ENCODE data around the gene SCARB2. TPM values are rescaled to one million over a fixed set of nuclear protein-coding genes. Genes with fewer than 3 reads are reported as not detected.

Gene SCARB2
- total RNA-seq, 2 donors from 2014 or later: 74.5 to 167 TPM

GRCh38 chr4:76195326-76195725, 18.3 kb downstream of the SCARB2 start:
- Histone ChIP-seq H3K36me3 (replicated peaks in 1 of 2; ENCODE audit: insufficient read depth in 1 of 2, low read depth in 2 of 2) (peaks cover 0 to 2% of the 10 kb centered on the region in 2 donors), H3K9me3 (no peaks in the 10 kb centered on the region), H3K27ac (peak overlapping the region in 3 of 4 donors; percentile 75 to 88 (median 86)), H3K4me3 (no peak overlapping the region), H3K27me3 (no peaks in the 10 kb centered on the region), H3K4me1 (peaks cover 82% of the 10 kb centered on the region)
- no peak for DNase-seq
- 62 to 64% methylated on average over 3 of the region's 3 CpGs for WGBS, 2 donors
- intact Hi-C loops (cut with DNase I): loop anchor here (10.0 kb wide), 1 partner anchor 49 kb away; no protein-coding TSS in a partner anchor
- no peak for ATAC-seq
- TF ChIP-seq CTCF (IDR thresholded peaks at IDR 0.05) (no peak), POLR2A (IDR thresholded peaks at IDR 0.05) (no peak)

- no peaks in the 10 kb centered on the region for H3K9me3 ChIP-seq
- intact Hi-C loops (cut with DNase I): loop anchor here (10.0 kb wide), 1 partner anchor 50 kb away; no protein-coding TSS in a partner anchor
- peak in 1 of 7 experiments; percentile 5 for TF ChIP-seq CTCF (IDR thresholded peaks at IDR 0.05)
- no peak for TF ChIP-seq POLR2A (IDR thresholded peaks at IDR 0.05)
- peaks cover 0 to 2% of the 10 kb centered on the region in 2 donors for H3K36me3 ChIP-seq (replicated peaks in 1 of 2; ENCODE audit: insufficient read depth in 1 of 2, low read depth in 2 of 2)
- no peak overlapping the region for H3K4me3 ChIP-seq
- H3K27ac ChIP-seq: peak overlapping the region; percentile 21 to 88 (median 70)
- H3K27me3 ChIP-seq: no peaks in the 10 kb centered on the region
- ATAC-seq (peak; percentile 62), DNase-seq (peak in 2 of 4 donors; percentile 44 to 58)
- H3K4me1 ChIP-seq: peaks cover 72% of the 10 kb centered on the region
- WGBS, 2 donors: 34 to 46% methylated on average over 2 of the region's 2 CpGs
These were observed 19.3 kb downstream of the SCARB2 start for GRCh38 chr4:76194325-76194724.

DNA sequence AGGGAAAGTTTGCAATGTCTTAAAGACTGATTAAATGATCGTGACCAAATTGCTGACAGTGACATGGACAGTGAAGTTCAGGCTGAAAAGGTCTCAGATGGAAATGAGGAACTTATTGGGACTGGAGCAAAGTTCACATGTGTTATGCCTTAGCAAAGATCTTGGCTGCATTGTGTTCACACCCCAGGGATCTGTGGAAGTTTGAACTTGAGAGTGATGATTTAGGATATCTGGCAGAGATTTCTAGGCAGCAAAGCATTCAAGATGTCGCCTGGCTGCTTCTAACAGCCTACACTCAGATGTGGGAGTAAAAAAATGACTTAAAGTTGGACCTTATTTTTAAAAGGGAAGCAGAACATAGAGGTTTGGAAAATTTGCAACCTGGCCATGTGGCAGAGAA, 21.4 kb downstream of the SCARB2 start:
- TF ChIP-seq CTCF (IDR thresholded peaks at IDR 0.05) (no peak), POLR2A (IDR thresholded peaks at IDR 0.05) (no peak)
- no peaks in the 10 kb centered on the region for H3K27me3 ChIP-seq
- H3K27ac ChIP-seq: peak overlapping the region in 1 of 4 donors; percentile 17
- peaks cover 60% of the 10 kb centered on the region for H3K4me1 ChIP-seq
- no peak overlapping the region for H3K4me3 ChIP-seq
- no peak for DNase-seq
- peaks cover 0 to 2% of the 10 kb centered on the region in 2 donors for H3K36me3 ChIP-seq (replicated peaks in 1 of 2; ENCODE audit: insufficient read depth in 1 of 2, low read depth in 2 of 2)
- H3K9me3 ChIP-seq: no peaks in the 10 kb centered on the region
- WGBS, 2 donors: 77 to 83% methylated on average over 2 of the region's 2 CpGs
- no peak for ATAC-seq
- intact Hi-C loops (cut with DNase I): loop anchor here (10.0 kb wide), 1 partner anchor 53 kb away; no protein-coding TSS in a partner anchor

GRCh38 chr4:76188557-76188956, 25.1 kb downstream of the SCARB2 start:
- TF ChIP-seq CTCF (IDR thresholded peaks at IDR 0.05) (no peak), POLR2A (IDR thresholded peaks at IDR 0.05) (no peak)
- H3K9me3 ChIP-seq: no peaks in the 10 kb centered on the region
- ATAC-seq (no peak), DNase-seq (no peak)
- intact Hi-C loops (cut with DNase I): no loop called here
- no peak overlapping the region for H3K27ac ChIP-seq
- H3K4me1 ChIP-seq: peaks cover 47% of the 10 kb centered on the region
- H3K4me3 ChIP-seq: no peak overlapping the region
- no peaks in the 10 kb centered on the region for H3K27me3 ChIP-seq
- H3K36me3 ChIP-seq (replicated peaks in 1 of 2; ENCODE audit: insufficient read depth in 1 of 2, low read depth in 2 of 2): peaks cover 0 to 2% of the 10 kb centered on the region in 2 donors
- WGBS, 2 donors: 83 to 94% methylated on average over 3 of the region's 3 CpGs

DNA sequence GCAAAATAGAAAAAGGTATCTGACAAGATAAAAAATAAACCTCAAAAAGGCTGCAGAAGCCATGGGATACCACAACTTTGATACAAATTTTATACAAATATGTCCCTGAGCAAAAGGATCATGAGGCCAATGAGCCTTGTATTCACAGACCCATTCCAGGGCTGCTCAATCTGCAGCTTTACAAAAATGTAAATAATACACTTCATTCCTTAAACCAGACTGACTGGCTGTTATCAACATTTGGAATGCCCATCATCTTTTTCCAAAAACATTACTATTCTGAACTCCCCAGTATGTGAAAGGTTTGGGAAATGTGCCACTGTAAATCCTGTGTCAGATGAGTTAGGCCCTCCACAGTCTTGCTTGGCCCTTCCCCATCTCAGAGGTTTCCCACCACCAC, 25.5 kb downstream of the SCARB2 start:
- intact Hi-C loops (cut with DNase I): no loop called here
- Histone ChIP-seq H3K36me3 (replicated peaks in 1 of 2; ENCODE audit: insufficient read depth in 1 of 2, low read depth in 2 of 2) (peaks cover 0 to 2% of the 10 kb centered on the region in 2 donors), H3K27me3 (no peaks in the 10 kb centered on the region), H3K9me3 (no peaks in the 10 kb centered on the region), H3K4me3 (no peak overlapping the region), H3K4me1 (peaks cover 47% of the 10 kb centered on the region), H3K27ac (no peak overlapping the region)
- DNase-seq (no peak), ATAC-seq (no peak)
- no peak for TF ChIP-seq POLR2A (IDR thresholded peaks at IDR 0.05)
- TF ChIP-seq CTCF (IDR thresholded peaks at IDR 0.05): no peak
